ENCODE data around the gene PCA3. TPM values are rescaled to one million over a fixed set of nuclear protein-coding genes. Genes with fewer than 3 reads are reported as not detected.

The PCA3 gene
- total and polyA plus RNA-seq, 4 donors: 0.05 to 0.09 (median 0.08) TPM; not detected in 1

DNA sequence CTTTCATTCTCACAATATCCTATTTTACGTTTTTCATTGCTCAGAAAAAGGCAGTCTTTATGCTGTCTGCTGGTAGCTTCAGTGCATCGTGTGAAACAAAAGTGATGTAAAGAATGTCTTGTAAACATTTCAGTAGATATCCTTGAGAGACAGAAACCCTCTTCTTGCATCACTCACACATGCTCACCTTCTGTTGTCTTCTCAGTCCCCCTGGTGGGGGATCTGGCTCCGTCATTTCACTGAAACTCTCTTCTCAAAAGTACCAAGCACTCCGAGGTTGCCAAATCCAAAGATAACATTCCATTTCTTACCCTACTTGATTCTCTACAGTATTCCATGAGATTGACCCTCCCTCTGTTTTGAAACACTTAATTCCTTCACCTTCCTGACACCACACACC is 46.1 kb upstream of the PCA3 start:
- no peaks in the 10 kb centered on the region for H3K27me3 ChIP-seq (ENCODE audit: control insufficient read depth in 3 of 3, insufficient read depth in 3 of 3, low read length in 2 of 3)
- TF ChIP-seq, protein P1, sequence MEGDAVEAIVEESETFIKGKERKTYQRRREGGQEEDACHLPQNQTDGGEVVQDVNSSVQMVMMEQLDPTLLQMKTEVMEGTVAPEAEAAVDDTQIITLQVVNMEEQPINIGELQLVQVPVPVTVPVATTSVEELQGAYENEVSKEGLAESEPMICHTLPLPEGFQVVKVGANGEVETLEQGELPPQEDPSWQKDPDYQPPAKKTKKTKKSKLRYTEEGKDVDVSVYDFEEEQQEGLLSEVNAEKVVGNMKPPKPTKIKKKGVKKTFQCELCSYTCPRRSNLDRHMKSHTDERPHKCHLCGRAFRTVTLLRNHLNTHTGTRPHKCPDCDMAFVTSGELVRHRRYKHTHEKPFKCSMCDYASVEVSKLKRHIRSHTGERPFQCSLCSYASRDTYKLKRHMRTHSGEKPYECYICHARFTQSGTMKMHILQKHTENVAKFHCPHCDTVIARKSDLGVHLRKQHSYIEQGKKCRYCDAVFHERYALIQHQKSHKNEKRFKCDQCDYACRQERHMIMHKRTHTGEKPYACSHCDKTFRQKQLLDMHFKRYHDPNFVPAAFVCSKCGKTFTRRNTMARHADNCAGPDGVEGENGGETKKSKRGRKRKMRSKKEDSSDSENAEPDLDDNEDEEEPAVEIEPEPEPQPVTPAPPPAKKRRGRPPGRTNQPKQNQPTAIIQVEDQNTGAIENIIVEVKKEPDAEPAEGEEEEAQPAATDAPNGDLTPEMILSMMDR (IDR thresholded peaks at IDR 0.05; ENCODE audit: control extremely low read depth, extremely low read depth): no peak
- H3K4me3 ChIP-seq: no peak overlapping the region
- H3K9me3 ChIP-seq (ENCODE audit: control insufficient read depth in 4 of 4, insufficient read depth in 3 of 4, low read length in 3 of 4): no peaks in the 10 kb centered on the region
- no peak overlapping the region for H3K27ac ChIP-seq (ENCODE audit: low read depth in 1 of 2, low read length in 1 of 2)
- no peaks in the 10 kb centered on the region for H3K36me3 ChIP-seq (ENCODE audit: control insufficient read depth in 4 of 4, insufficient read depth in 4 of 4, low read length in 4 of 4)
- WGBS, 2 donors: 74 to 85% methylated on average over 4 of the region's 4 CpGs
- H3K4me1 ChIP-seq (ENCODE audit: control insufficient read depth in 5 of 5, insufficient read depth in 5 of 5, low read length in 5 of 5): no peaks in the 10 kb centered on the region
- H3K9ac ChIP-seq (ENCODE audit: insufficient read depth in 1 of 2, low read length in 2 of 2): no peak overlapping the region
- ATAC-seq (ENCODE audit: insufficient read depth, low FRiP score) (no peak), DNase-seq (no peak)

GRCh38 chr9:76720245-76720644 is 44.0 kb upstream of the PCA3 start:
- Histone ChIP-seq H3K4me1 (ENCODE audit: control insufficient read depth in 5 of 5, insufficient read depth in 5 of 5, low read length in 5 of 5) (peaks cover 0 to 6% (median 0%) of the 10 kb centered on the region in 5 donors), H3K27ac (ENCODE audit: low read depth in 1 of 2, low read length in 1 of 2) (no peak overlapping the region), H3K4me3 (no peak overlapping the region), H3K9me3 (ENCODE audit: control insufficient read depth in 4 of 4, insufficient read depth in 3 of 4, low read length in 3 of 4) (no peaks in the 10 kb centered on the region), H3K36me3 (ENCODE audit: control insufficient read depth in 4 of 4, insufficient read depth in 4 of 4, low read length in 4 of 4) (no peaks in the 10 kb centered on the region), H3K27me3 (ENCODE audit: control insufficient read depth in 3 of 3, insufficient read depth in 3 of 3, low read length in 2 of 3) (no peaks in the 10 kb centered on the region), H3K9ac (ENCODE audit: insufficient read depth in 1 of 2, low read length in 2 of 2) (no peak overlapping the region)
- DNase-seq (no peak), ATAC-seq (ENCODE audit: insufficient read depth, low FRiP score) (no peak)
- TF ChIP-seq, protein P1 (IDR thresholded peaks at IDR 0.05; ENCODE audit: control extremely low read depth, extremely low read depth): no peak
- WGBS, 2 donors: 63 to 78% methylated on average over 3 of the region's 3 CpGs

DNA sequence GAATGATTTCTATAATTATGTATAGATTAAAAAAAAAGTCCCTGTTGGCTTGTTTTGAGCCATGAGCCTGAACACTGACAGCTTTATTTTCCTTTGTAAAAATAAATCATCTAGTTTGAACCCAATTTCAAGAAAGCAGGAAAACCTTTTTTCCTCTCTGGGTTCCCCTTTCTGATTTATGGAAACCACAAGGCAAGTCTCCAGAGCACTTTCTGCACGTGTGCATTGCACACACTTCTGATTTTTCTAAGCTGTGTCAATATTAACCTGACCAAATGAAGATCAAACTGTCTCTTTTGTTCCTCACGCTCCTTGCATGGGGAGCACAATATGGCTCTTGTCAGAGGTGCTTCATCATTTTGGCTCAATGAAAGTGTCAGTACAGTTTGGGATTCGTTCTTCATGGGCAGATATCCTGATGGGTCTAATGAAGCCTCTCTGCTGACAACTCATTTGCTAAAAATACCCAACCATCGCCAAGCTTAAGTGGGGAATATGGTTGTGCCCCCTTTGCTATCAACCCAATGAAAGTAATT is 39.2 kb upstream of the PCA3 start:
- no peaks in the 10 kb centered on the region for H3K9me3 ChIP-seq (ENCODE audit: control insufficient read depth in 4 of 4, insufficient read depth in 3 of 4, low read length in 3 of 4)
- H3K36me3 ChIP-seq (ENCODE audit: control insufficient read depth in 4 of 4, insufficient read depth in 4 of 4, low read length in 4 of 4): no peaks in the 10 kb centered on the region
- peaks cover 0 to 7% (median 0%) of the 10 kb centered on the region in 5 donors for H3K4me1 ChIP-seq (ENCODE audit: control insufficient read depth in 5 of 5, insufficient read depth in 5 of 5, low read length in 5 of 5)
- DNase-seq: no peak
- WGBS, 2 donors: 17 to 35% methylated on average over 4 of the region's 4 CpGs
- H3K4me3 ChIP-seq: no peak overlapping the region
- TF ChIP-seq, protein P1 (IDR thresholded peaks at IDR 0.05; ENCODE audit: control extremely low read depth, extremely low read depth): no peak
- H3K9ac ChIP-seq (ENCODE audit: insufficient read depth in 1 of 2, low read length in 2 of 2): no peak overlapping the region
- ATAC-seq (ENCODE audit: insufficient read depth, low FRiP score): no peak
- no peak overlapping the region for H3K27ac ChIP-seq (ENCODE audit: low read depth in 1 of 2, low read length in 1 of 2)
- H3K27me3 ChIP-seq (ENCODE audit: control insufficient read depth in 3 of 3, insufficient read depth in 3 of 3, low read length in 2 of 3): no peaks in the 10 kb centered on the region

- 65 to 84% methylated on average over 6 of the region's 6 CpGs for WGBS, 2 donors
- peaks cover 0 to 7% (median 0%) of the 10 kb centered on the region in 5 donors for H3K4me1 ChIP-seq (ENCODE audit: control insufficient read depth in 5 of 5, insufficient read depth in 5 of 5, low read length in 5 of 5)
- H3K36me3 ChIP-seq (ENCODE audit: control insufficient read depth in 4 of 4, insufficient read depth in 4 of 4, low read length in 4 of 4): no peaks in the 10 kb centered on the region
- H3K4me3 ChIP-seq: no peak overlapping the region
- TF ChIP-seq, protein P1 (IDR thresholded peaks at IDR 0.05; ENCODE audit: control extremely low read depth, extremely low read depth): no peak
- H3K27ac ChIP-seq (ENCODE audit: low read depth in 1 of 2, low read length in 1 of 2): no peak overlapping the region
- no peaks in the 10 kb centered on the region for H3K27me3 ChIP-seq (ENCODE audit: control insufficient read depth in 3 of 3, insufficient read depth in 3 of 3, low read length in 2 of 3)
- no peak overlapping the region for H3K9ac ChIP-seq (ENCODE audit: insufficient read depth in 1 of 2, low read length in 2 of 2)
- no peak for DNase-seq
- ATAC-seq (ENCODE audit: insufficient read depth, low FRiP score): no peak
- H3K9me3 ChIP-seq (ENCODE audit: control insufficient read depth in 4 of 4, insufficient read depth in 3 of 4, low read length in 3 of 4): no peaks in the 10 kb centered on the region
These were observed 38.4 kb upstream of the PCA3 start for GRCh38 chr9:76725885-76726284.
